Gastrocnemius medialis (tissue), 4 donors: ENCODE results near the gene MKRN2OS.
A peak's percentile ranks its signal among the peaks of the same experiment; 100 is the strongest.

ENCODE experiments used
- CTCF ChIP-seq, 5 experiments: fragments of 450-650 bp in 3 of 5; fragments of 200-600 bp in 2 of 5; sonication (generic) in 2 of 5; IDR thresholded peaks in 4 of 5; conservative IDR thresholded peaks in 1 of 5; 1 replicate in 4 of 5; 2 replicates in 1 of 5; pipeline ENCODE4 v1.5.1; 2016 to 2019; ENCODE audit warnings: antibody characterized with exemption in 5 of 5, mild to moderate bottlenecking in 3 of 5, moderate library complexity in 3 of 5
- POLR2A ChIP-seq, 2 donors: fragments of 450-650 bp; IDR thresholded peaks; one replicate each; pipeline ENCODE4 v1.6.1; 2017; ENCODE audit warnings: antibody characterized with exemption in 2 of 2, mild to moderate bottlenecking in 2 of 2, moderate library complexity in 2 of 2

GRCh38 chr3:12578742-12579141 lies 33.4 kb upstream of the MKRN2OS start:
- TF ChIP-seq CTCF (IDR thresholded peaks at IDR 0.05 in 4 of 5, conservative IDR thresholded peaks at IDR 0.05 in 1 of 5) (peak in 1 of 5 experiments; percentile 12), POLR2A (IDR thresholded peaks at IDR 0.05) (no peak)
